Measurements from ENCODE around the gene NDUFS1. TPM values are rescaled to one million over a fixed set of nuclear protein-coding genes. Genes with fewer than 3 reads are reported as not detected.
"Not testable (repeated sequence)": the region's sequence is repeated elsewhere in the genome, so short reads cannot be mapped to it uniquely, and the experiment has no call there.

The NDUFS1 gene
- total and polyA plus RNA-seq, 5 donors = 132 to 299 (median 251) TPM

DNA sequence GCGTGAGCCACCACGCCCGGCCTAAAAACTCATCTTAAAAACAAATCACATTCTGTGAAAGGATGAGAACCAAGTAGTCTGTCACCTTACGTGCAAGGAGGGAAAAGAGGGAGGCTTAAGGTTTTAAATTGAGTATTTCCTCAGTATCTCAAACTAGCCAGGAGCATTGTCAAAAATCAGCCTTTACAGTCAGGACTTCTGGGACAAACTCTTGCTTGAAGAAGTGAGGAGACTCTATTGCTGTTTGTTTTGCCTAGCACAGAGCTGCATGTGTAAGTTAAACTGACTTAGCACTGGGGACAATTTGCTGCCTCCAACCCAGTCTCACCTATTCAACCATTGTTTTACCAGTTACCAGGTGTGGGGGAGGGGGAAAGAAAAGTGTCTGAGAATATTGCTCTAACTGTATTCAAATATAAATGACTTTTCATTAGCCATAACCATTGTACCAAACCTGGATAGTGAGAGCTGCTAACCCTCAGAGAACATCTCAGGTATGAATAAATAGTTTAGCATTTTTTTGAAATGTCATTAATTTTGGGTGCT is 76.9 kb downstream of the NDUFS1 start:
- intact Hi-C loops (cut with DNase I) = no loop called here
- no peak overlapping the region for H3K27ac ChIP-seq (ENCODE audit: low read length)
- 96% methylated on average over 4 of the region's 4 CpGs for WGBS
- ATAC-seq = no peak
- no peak overlapping the region for H3K4me3 ChIP-seq (ENCODE audit: low read length)
- no peaks in the 10 kb centered on the region for H3K9me3 ChIP-seq (ENCODE audit: control insufficient read depth, low read length)
- no peak for DNase-seq
- H3K4me1 ChIP-seq (ENCODE audit: control insufficient read depth, insufficient read depth, low read length) = peaks cover 4% of the 10 kb centered on the region
- no peaks in the 10 kb centered on the region for H3K27me3 ChIP-seq (ENCODE audit: control insufficient read depth, insufficient read depth)

- 77% methylated on average over 4 of the region's 4 CpGs for WGBS
- intact Hi-C loops (cut with DNase I) = no loop called here
- ATAC-seq = no peak
- H3K9me3 ChIP-seq (ENCODE audit: control insufficient read depth, low read length) = no peaks in the 10 kb centered on the region
- H3K27ac ChIP-seq (ENCODE audit: low read length) = no peak overlapping the region
- no peak for DNase-seq
- H3K4me1 ChIP-seq (ENCODE audit: control insufficient read depth, insufficient read depth, low read length) = peaks cover 4% of the 10 kb centered on the region
- no peaks in the 10 kb centered on the region for H3K27me3 ChIP-seq (ENCODE audit: control insufficient read depth, insufficient read depth)
- no peak overlapping the region for H3K4me3 ChIP-seq (ENCODE audit: low read length)
Observed at GRCh38 chr2:206080927-206081326, 78.3 kb downstream of the NDUFS1 start.

- peaks cover 4% of the 10 kb centered on the region for H3K4me1 ChIP-seq (ENCODE audit: control insufficient read depth, insufficient read depth, low read length)
- intact Hi-C loops (cut with DNase I) = no loop called here
Observed at GRCh38 chr2:206079699-206080465, 79.4 kb downstream of the NDUFS1 start.

GRCh38 chr2:206077879-206078278 is 81.4 kb downstream of the NDUFS1 start:
- DNase-seq; intact Hi-C loops (cut with DNase I); H3K9me3 ChIP-seq (ENCODE audit: control insufficient read depth, low read length); ATAC-seq; H3K4me1 ChIP-seq (ENCODE audit: control insufficient read depth, insufficient read depth, low read length); H3K4me3 ChIP-seq (ENCODE audit: low read length); H3K27ac ChIP-seq (ENCODE audit: low read length); H3K27me3 ChIP-seq (ENCODE audit: control insufficient read depth, insufficient read depth): not testable (repeated sequence)
- 86% methylated on average over 5 of the region's 5 CpGs for WGBS

More at GRCh38 chr2:206079699-206080465, 79.4 kb downstream of the NDUFS1 start:
- WGBS = 70% methylated on average over 9 of the region's 9 CpGs
- Histone ChIP-seq H3K27ac (ENCODE audit: low read length) (no peak overlapping the region), H3K27me3 (ENCODE audit: control insufficient read depth, insufficient read depth) (no peaks in the 10 kb centered on the region), H3K9me3 (ENCODE audit: control insufficient read depth, low read length) (no peaks in the 10 kb centered on the region), H3K4me3 (ENCODE audit: low read length) (no peak overlapping the region)
- no peak for ATAC-seq
- DNase-seq = no peak

DNA sequence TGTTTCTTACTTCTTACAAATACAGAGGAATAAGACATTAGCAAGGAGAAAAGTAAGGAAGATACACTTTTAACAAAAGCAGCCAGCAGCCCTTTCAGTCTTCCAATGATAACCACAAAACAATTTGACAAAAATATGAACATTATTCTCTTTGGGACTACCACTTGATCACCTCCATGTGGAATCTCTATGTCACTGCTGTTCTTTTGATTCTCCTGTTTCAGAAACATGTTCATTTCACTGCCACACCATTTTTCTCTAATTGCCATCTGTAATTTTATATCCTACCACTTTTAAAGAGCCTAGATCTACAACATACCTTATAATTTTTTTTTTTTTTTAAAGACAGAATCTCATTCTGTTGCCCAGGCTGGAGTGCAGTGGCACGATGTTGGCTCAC is 84.1 kb downstream of the NDUFS1 start:
- Histone ChIP-seq H3K27ac (ENCODE audit: low read length) (no peak overlapping the region), H3K4me1 (ENCODE audit: control insufficient read depth, insufficient read depth, low read length) (no peaks in the 10 kb centered on the region), H3K9me3 (ENCODE audit: control insufficient read depth, low read length) (no peaks in the 10 kb centered on the region), H3K4me3 (ENCODE audit: low read length) (no peak overlapping the region), H3K27me3 (ENCODE audit: control insufficient read depth, insufficient read depth) (no peaks in the 10 kb centered on the region)
- WGBS = 100% methylated on average over 1 of the region's 1 CpG
- DNase-seq (no peak), ATAC-seq (no peak)
- intact Hi-C loops (cut with DNase I) = no loop called here

DNA sequence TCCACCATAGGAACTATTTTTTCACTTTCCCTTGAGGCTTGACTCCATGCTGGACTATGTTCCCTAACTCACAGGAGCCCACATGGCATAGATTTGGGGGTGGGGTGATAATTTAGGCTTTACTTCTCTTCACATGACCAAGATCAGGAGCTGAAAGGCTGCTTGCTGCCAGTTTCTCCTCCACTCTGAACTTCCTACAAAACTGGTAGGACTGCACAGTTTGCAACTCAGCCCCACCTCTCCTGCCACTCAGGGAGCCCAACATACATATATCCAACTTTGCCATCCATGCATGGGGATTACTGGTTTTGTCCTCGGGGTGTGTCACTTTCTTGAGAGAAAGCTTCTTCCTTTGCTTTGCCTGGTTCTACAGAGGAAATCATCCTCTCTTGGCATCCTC is 87.4 kb downstream of the NDUFS1 start:
- Histone ChIP-seq H3K27ac (ENCODE audit: low read length) (no peak overlapping the region), H3K4me1 (ENCODE audit: control insufficient read depth, insufficient read depth, low read length) (no peaks in the 10 kb centered on the region), H3K27me3 (ENCODE audit: control insufficient read depth, insufficient read depth) (no peaks in the 10 kb centered on the region), H3K9me3 (ENCODE audit: control insufficient read depth, low read length) (no peaks in the 10 kb centered on the region), H3K4me3 (ENCODE audit: low read length) (no peak overlapping the region)
- intact Hi-C loops (cut with DNase I) = no loop called here
- 81% methylated on average over 1 of the region's 1 CpG for WGBS
- ATAC-seq (no peak), DNase-seq (no peak)

DNA sequence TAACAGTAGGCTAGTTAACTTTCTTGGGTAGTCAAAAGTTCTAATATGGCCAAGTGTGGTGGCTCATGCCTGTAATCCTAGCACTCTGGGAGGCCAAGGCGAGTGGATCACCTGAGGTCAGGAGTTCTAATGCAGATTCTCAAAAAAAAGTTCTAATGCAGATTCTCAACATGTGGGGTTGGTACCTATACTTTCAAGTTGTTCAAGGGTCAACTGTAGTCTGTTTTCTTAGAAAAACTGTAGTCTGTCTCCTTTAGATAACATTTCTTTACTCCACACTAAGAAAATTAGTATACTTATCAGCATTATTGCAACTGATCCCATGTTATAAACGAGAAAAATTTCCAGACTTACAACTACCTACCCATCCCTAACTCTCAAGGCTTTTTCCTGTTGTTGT is 89.8 kb downstream of the NDUFS1 start:
- Histone ChIP-seq H3K27ac (ENCODE audit: low read length) (no peak overlapping the region), H3K4me1 (ENCODE audit: control insufficient read depth, insufficient read depth, low read length) (no peaks in the 10 kb centered on the region), H3K27me3 (ENCODE audit: control insufficient read depth, insufficient read depth) (no peaks in the 10 kb centered on the region), H3K9me3 (ENCODE audit: control insufficient read depth, low read length) (no peaks in the 10 kb centered on the region), H3K4me3 (ENCODE audit: low read length) (no peak overlapping the region)
- WGBS = 83% methylated on average over 2 of the region's 2 CpGs
- DNase-seq (no peak), ATAC-seq (no peak)
- intact Hi-C loops (cut with DNase I) = no loop called here

DNA sequence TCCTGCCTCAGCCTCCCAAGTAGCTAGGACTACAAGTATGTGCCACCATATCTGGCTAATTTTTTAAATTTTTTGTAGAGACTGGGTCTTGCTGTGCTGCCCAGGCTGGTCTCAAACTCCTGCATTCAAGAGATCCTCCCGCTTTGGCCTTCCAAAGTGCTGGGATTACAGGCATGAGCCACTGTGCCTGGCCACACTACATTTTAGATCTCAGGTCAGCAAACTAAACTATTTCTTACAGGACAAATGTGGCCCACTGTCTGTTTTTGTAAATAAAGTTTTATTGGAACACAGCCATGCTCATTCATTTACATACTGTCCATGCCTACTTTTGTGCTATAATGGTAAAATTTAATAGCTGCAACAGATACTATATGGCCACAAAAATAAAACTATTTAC is 91.0 kb downstream of the NDUFS1 start:
- DNase-seq (no peak), ATAC-seq (no peak)
- intact Hi-C loops (cut with DNase I) = no loop called here
- Histone ChIP-seq H3K27ac (ENCODE audit: low read length) (no peak overlapping the region), H3K4me1 (ENCODE audit: control insufficient read depth, insufficient read depth, low read length) (no peaks in the 10 kb centered on the region), H3K27me3 (ENCODE audit: control insufficient read depth, insufficient read depth) (no peaks in the 10 kb centered on the region), H3K4me3 (ENCODE audit: low read length) (no peak overlapping the region), H3K9me3 (ENCODE audit: control insufficient read depth, low read length) (no peaks in the 10 kb centered on the region)
- WGBS = 100% methylated on average over 1 of the region's 1 CpG

Other genes starting within 250 kb of the NDUFS1 start
- 10 to 100 TPM; 12.2 to 16.4 (median 14.5) TPM for gene INO80D, start 73.3 kb downstream of the NDUFS1 start, total RNA-seq
- gene INO80D, start 73.3 kb downstream of the NDUFS1 start, polyA plus RNA-seq = 2.7 TPM
- gene EEF1B2, start 451 bp upstream of the NDUFS1 start, total RNA-seq = 100 to 1,000 TPM; 258 to 346 (median 302) TPM
- 283 TPM for gene EEF1B2, start 451 bp upstream of the NDUFS1 start, polyA plus RNA-seq
- 10 to 100 TPM; 10.0 to 16.2 (median 11.3) TPM for gene ZDBF2, start 115.2 kb upstream of the NDUFS1 start, total RNA-seq
- gene ZDBF2, start 115.2 kb upstream of the NDUFS1 start, polyA plus RNA-seq = 1.9 TPM

All from right cardiac atrium (tissue), 5 donors.